ENCODE results near the gene LIMD2. TPM values are rescaled to one million over a fixed set of nuclear protein-coding genes. Genes with fewer than 3 reads are reported as not detected.

The LIMD2 gene
- polyA plus RNA-seq, 3 donors = 315 to 631 (median 334) TPM

GRCh38 chr17:63686138-63686685 is 13.7 kb downstream of the LIMD2 start:
- TF ChIP-seq CTCF (IDR thresholded peaks at IDR 0.05) = no peak
- peaks cover 0 to 3% (median 0%) of the 10 kb centered on the region in 7 donors for H3K9me3 Mint-ChIP-seq
- Histone ChIP-seq H3K4me2 (replicated peaks; ENCODE audit: extremely low read depth, low read length, poor library complexity, severe bottlenecking) (no peak overlapping the region), H3K36me3 (replicated peaks in 1 of 2; ENCODE audit: control insufficient read depth in 1 of 2, insufficient read depth in 2 of 2, low read length in 2 of 2) (peaks cover 92 to 99% of the 10 kb centered on the region in 2 donors), H3K27ac (ENCODE audit: low read depth in 1 of 2, low read length in 2 of 2) (no peak overlapping the region), H4K20me1 (ENCODE audit: insufficient read depth, low read length) (peaks cover 100% of the 10 kb centered on the region), H3K4me3 (replicated peaks in 1 of 3; ENCODE audit: low read depth in 2 of 3, low read length in 3 of 3) (no peak overlapping the region), H2AFZ (ENCODE audit: insufficient read depth, low read depth, low read length, poor library complexity, severe bottlenecking) (no peak overlapping the region), H3K4me1 (ENCODE audit: control insufficient read depth in 1 of 2, insufficient read depth in 2 of 2, low read length in 2 of 2) (peaks cover 0 to 13% of the 10 kb centered on the region in 2 donors), H3K27me3 (ENCODE audit: control insufficient read depth in 2 of 2, insufficient read depth in 2 of 2, low read length in 2 of 2) (no peaks in the 10 kb centered on the region), H3K9ac (ENCODE audit: insufficient read depth, low read length, poor library complexity, severe bottlenecking) (no peak overlapping the region), H3K9me3 (replicated peaks in 1 of 2; ENCODE audit: control insufficient read depth in 1 of 2, insufficient read depth in 1 of 2, low read length in 2 of 2) (no peaks in the 10 kb centered on the region), H3K79me2 (ENCODE audit: insufficient read depth, low read length) (peaks cover 13% of the 10 kb centered on the region)
- peaks cover 0 to 3% (median 2%) of the 10 kb centered on the region in 3 donors for H3K27me3 Mint-ChIP-seq (ENCODE audit: low read depth in 3 of 3)
- peak overlapping the region in 5 of 7 donors; percentile 44 to 80 (median 52) for H3K27ac Mint-ChIP-seq
- H3K36me3 Mint-ChIP-seq = peaks cover 89 to 100% of the 10 kb centered on the region in 2 donors
- no peak overlapping the region for H3K4me3 Mint-ChIP-seq
- peaks cover 15% of the 10 kb centered on the region for H3K4me1 Mint-ChIP-seq
- 90% methylated on average over 3 of the region's 3 CpGs for WGBS (ENCODE audit: insufficient coverage)
- DNase-seq = no peak
- intact Hi-C loops (cut with micrococcal nuclease) = no loop called here

GRCh38 chr17:63685578-63685977 is 14.3 kb downstream of the LIMD2 start:
- Mint-ChIP-seq H3K4me1 (peaks cover 18% of the 10 kb centered on the region), H3K27me3 (ENCODE audit: low read depth in 3 of 3) (peaks cover 0 to 3% (median 2%) of the 10 kb centered on the region in 3 donors), H3K36me3 (peaks cover 89 to 100% of the 10 kb centered on the region in 2 donors), H3K27ac (peak overlapping the region in 3 of 7 donors; percentile 3 to 44 (median 12)), H3K9me3 (peaks cover 0 to 3% (median 0%) of the 10 kb centered on the region in 7 donors), H3K4me3 (no peak overlapping the region)
- DNase-seq = no peak
- Histone ChIP-seq H2AFZ (ENCODE audit: insufficient read depth, low read depth, low read length, poor library complexity, severe bottlenecking) (no peak overlapping the region), H3K27ac (ENCODE audit: low read depth in 1 of 2, low read length in 2 of 2) (no peak overlapping the region), H3K4me2 (replicated peaks; ENCODE audit: extremely low read depth, low read length, poor library complexity, severe bottlenecking) (no peak overlapping the region), H3K9ac (ENCODE audit: insufficient read depth, low read length, poor library complexity, severe bottlenecking) (no peak overlapping the region), H3K4me1 (ENCODE audit: control insufficient read depth in 1 of 2, insufficient read depth in 2 of 2, low read length in 2 of 2) (peaks cover 0 to 13% of the 10 kb centered on the region in 2 donors), H3K36me3 (replicated peaks in 1 of 2; ENCODE audit: control insufficient read depth in 1 of 2, insufficient read depth in 2 of 2, low read length in 2 of 2) (peaks cover 92 to 99% of the 10 kb centered on the region in 2 donors), H3K4me3 (replicated peaks in 1 of 3; ENCODE audit: low read depth in 2 of 3, low read length in 3 of 3) (no peak overlapping the region), H3K27me3 (ENCODE audit: control insufficient read depth in 2 of 2, insufficient read depth in 2 of 2, low read length in 2 of 2) (no peaks in the 10 kb centered on the region), H3K79me2 (ENCODE audit: insufficient read depth, low read length) (peaks cover 13% of the 10 kb centered on the region), H4K20me1 (ENCODE audit: insufficient read depth, low read length) (peaks cover 100% of the 10 kb centered on the region), H3K9me3 (replicated peaks in 1 of 2; ENCODE audit: control insufficient read depth in 1 of 2, insufficient read depth in 1 of 2, low read length in 2 of 2) (no peaks in the 10 kb centered on the region)
- no CpG with 5 or more reads among the region's 3 CpGs for WGBS (ENCODE audit: insufficient coverage)
- intact Hi-C loops (cut with micrococcal nuclease) = no loop called here
- no peak for TF ChIP-seq CTCF (IDR thresholded peaks at IDR 0.05)
